Muscle of leg (tissue), 11 donors: ENCODE measurements around the gene OTUB2. TPM values are rescaled to one million over a fixed set of nuclear protein-coding genes. Genes with fewer than 3 reads are reported as not detected.

Experiments used
- DNase-seq: peaks from one replicate; pipeline ENCODE4 v3.0.0; 2013
- H3K27ac ChIP-seq: one replicate; pipeline ENCODE4 v1.5.1; 2013; ENCODE audit warnings: mild to moderate bottlenecking, low read length, control low read depth
- H3K27me3 ChIP-seq: one replicate; pipeline ENCODE4 v1.6.1; 2013; ENCODE audit warnings: low read length; ENCODE audit not compliant: control insufficient read depth, insufficient read depth
- H3K36me3 ChIP-seq: one replicate; pipeline ENCODE4 v1.6.1; 2013; ENCODE audit warnings: low read length; ENCODE audit not compliant: control insufficient read depth, insufficient read depth
- H3K4me1 ChIP-seq: one replicate; pipeline ENCODE4 v1.6.1; 2013; ENCODE audit warnings: low read length; ENCODE audit not compliant: control insufficient read depth, insufficient read depth
- H3K4me3 ChIP-seq: one replicate; pipeline ENCODE4 v1.5.1; 2013; ENCODE audit warnings: low read length, control low read depth
- H3K9me3 ChIP-seq: replicated peaks from 2 replicates; pipeline ENCODE4 v1.6.1; 2013; ENCODE audit warnings: low read depth, low read length; ENCODE audit not compliant: control insufficient read depth
- WGBS: methylation state at CpG from one replicate; pipeline ENCODE4 v1.1.5; 2013; ENCODE audit warnings: missing lambda C conversion rate; ENCODE audit not compliant: insufficient coverage; 5-methylcytosine and 5-hydroxymethylcytosine counted together
- polyA plus RNA-seq, 8 donors: library from polyadenylated mRNA; unstranded; fragments of 120-200 nt; gene quantifications; one replicate each; pipeline versions ENCODE4 v1.2.1 to v1.2.3, GENCODE V29; 2013; ENCODE audit warnings: inconsistent platforms in 1 of 8, low replicate concordance in 1 of 8; ENCODE audit not compliant: insufficient read length in 8 of 8, insufficient read depth in 1 of 8
- total RNA-seq: library from RNA; stranded (reverse); fragments of 120-200 nt; gene quantifications from one replicate; pipeline ENCODE4 v1.2.4, GENCODE V29; 2013

Gene OTUB2
- total and polyA plus RNA-seq, 9 donors: 0.59 to 1.3 (median 1.0) TPM

- H3K36me3 ChIP-seq: no peaks in the 10 kb centered on the region
- peaks cover 53% of the 10 kb centered on the region for H3K4me1 ChIP-seq
- H3K9me3 ChIP-seq: no peaks in the 10 kb centered on the region
- H3K27ac ChIP-seq: no peak overlapping the region
- no peak for DNase-seq
- 27% methylated on average over 5 of the region's 8 CpGs for WGBS
- H3K27me3 ChIP-seq: peaks cover 7% of the 10 kb centered on the region
- H3K4me3 ChIP-seq: no peak overlapping the region
Observed at GRCh38 chr14:93996130-93996695, 29.9 kb upstream of the OTUB2 start.

- Histone ChIP-seq H3K36me3 (no peaks in the 10 kb centered on the region), H3K4me3 (no peak within 1 kb of the TSS), H3K4me1 (peaks cover 58% of the 10 kb centered on the region), H3K27me3 (peaks cover 7% of the 10 kb centered on the region), H3K9me3 (no peaks in the 10 kb centered on the region), H3K27ac (no peak within 1 kb of the TSS)
- no CpG with 5 or more reads among the region's 1 CpG for WGBS
- DNase-seq: no peak
Observed at GRCh38 chr14:93997082-93997481, 29.1 kb upstream of the OTUB2 start, which contains the start of gene CCDC197. TSS of gene CCDC197 (plus strand) at chr14:93997301. CDS start at chr14:93998132, 831 bp downstream.

- peak; percentile 30 for DNase-seq
- Histone ChIP-seq H3K27me3 (peaks cover 5% of the 10 kb centered on the region), H3K4me3 (no peak overlapping the region), H3K36me3 (no peaks in the 10 kb centered on the region), H3K4me1 (peaks cover 58% of the 10 kb centered on the region), H3K9me3 (no peaks in the 10 kb centered on the region), H3K27ac (no peak overlapping the region)
- WGBS: 59% methylated on average over 14 of the region's 17 CpGs
Observed at GRCh38 chr14:93997916-93998870, 27.9 kb upstream of the OTUB2 start.

GRCh38 chr14:93998871-93999403, 27.2 kb upstream of the OTUB2 start:
- no peak for DNase-seq
- WGBS: 74% methylated on average over 7 of the region's 7 CpGs
- H3K4me3 ChIP-seq: no peak overlapping the region
- H3K9me3 ChIP-seq: no peaks in the 10 kb centered on the region
- H3K27ac ChIP-seq: no peak overlapping the region
- peaks cover 58% of the 10 kb centered on the region for H3K4me1 ChIP-seq
- H3K36me3 ChIP-seq: no peaks in the 10 kb centered on the region
- H3K27me3 ChIP-seq: peaks cover 5% of the 10 kb centered on the region

GRCh38 chr14:93999573-93999972, 26.6 kb upstream of the OTUB2 start:
- WGBS: 77% methylated on average over 5 of the region's 8 CpGs
- Histone ChIP-seq H3K4me3 (no peak overlapping the region), H3K36me3 (no peaks in the 10 kb centered on the region), H3K4me1 (peaks cover 57% of the 10 kb centered on the region), H3K27ac (no peak overlapping the region), H3K27me3 (peaks cover 5% of the 10 kb centered on the region), H3K9me3 (no peaks in the 10 kb centered on the region)
- DNase-seq: no peak

- peaks cover 5% of the 10 kb centered on the region for H3K27me3 ChIP-seq
- H3K4me1 ChIP-seq: peaks cover 51% of the 10 kb centered on the region
- H3K9me3 ChIP-seq: no peaks in the 10 kb centered on the region
- H3K4me3 ChIP-seq: no peak overlapping the region
- H3K36me3 ChIP-seq: no peaks in the 10 kb centered on the region
- H3K27ac ChIP-seq: no peak overlapping the region
- 96% methylated on average over 2 of the region's 6 CpGs for WGBS
- DNase-seq: no peak
Observed at GRCh38 chr14:94000267-94000666, 25.9 kb upstream of the OTUB2 start.

- Histone ChIP-seq H3K36me3 (no peaks in the 10 kb centered on the region), H3K4me3 (no peak overlapping the region), H3K27ac (no peak overlapping the region), H3K4me1 (peaks cover 43% of the 10 kb centered on the region), H3K9me3 (no peaks in the 10 kb centered on the region), H3K27me3 (peaks cover 5% of the 10 kb centered on the region)
- peak; percentile 51 for DNase-seq
- WGBS: 34% methylated on average over 9 of the region's 13 CpGs
Observed at GRCh38 chr14:94001016-94001415, 25.1 kb upstream of the OTUB2 start.

- peaks cover 36% of the 10 kb centered on the region for H3K4me1 ChIP-seq
- H3K27ac ChIP-seq: no peak overlapping the region
- 40% methylated on average over 22 of the region's 26 CpGs for WGBS
- H3K36me3 ChIP-seq: no peaks in the 10 kb centered on the region
- no peaks in the 10 kb centered on the region for H3K9me3 ChIP-seq
- H3K4me3 ChIP-seq: no peak overlapping the region
- peaks cover 2% of the 10 kb centered on the region for H3K27me3 ChIP-seq
- peak; percentile 74 for DNase-seq
Observed at GRCh38 chr14:94001501-94002396, 24.4 kb upstream of the OTUB2 start.

- H3K9me3 ChIP-seq: no peaks in the 10 kb centered on the region
- H3K27me3 ChIP-seq: no peaks in the 10 kb centered on the region
- H3K4me3 ChIP-seq: no peak overlapping the region
- H3K4me1 ChIP-seq: peaks cover 22% of the 10 kb centered on the region
- no peaks in the 10 kb centered on the region for H3K36me3 ChIP-seq
- no peak for DNase-seq
- no peak overlapping the region for H3K27ac ChIP-seq
- 58% methylated on average over 3 of the region's 4 CpGs for WGBS
Observed at GRCh38 chr14:94003397-94003796, 22.7 kb upstream of the OTUB2 start.
